Brain pericyte (primary cell): ENCODE data around the gene FAM20C.
"Not testable (repeated sequence)": the region's sequence is repeated elsewhere in the genome, so short reads cannot be mapped to it uniquely, and the experiment has no call there.

Experiments
- DNase-seq: peaks from one replicate; pipeline ENCODE4 v3.0.0-alpha.2; 2012; ENCODE audit warnings: low read depth, low spot score

FAM20C gene

GRCh38 chr7:173209-173918 is 19.0 kb upstream of the FAM20C start:
- DNase-seq = no peak

DNA sequence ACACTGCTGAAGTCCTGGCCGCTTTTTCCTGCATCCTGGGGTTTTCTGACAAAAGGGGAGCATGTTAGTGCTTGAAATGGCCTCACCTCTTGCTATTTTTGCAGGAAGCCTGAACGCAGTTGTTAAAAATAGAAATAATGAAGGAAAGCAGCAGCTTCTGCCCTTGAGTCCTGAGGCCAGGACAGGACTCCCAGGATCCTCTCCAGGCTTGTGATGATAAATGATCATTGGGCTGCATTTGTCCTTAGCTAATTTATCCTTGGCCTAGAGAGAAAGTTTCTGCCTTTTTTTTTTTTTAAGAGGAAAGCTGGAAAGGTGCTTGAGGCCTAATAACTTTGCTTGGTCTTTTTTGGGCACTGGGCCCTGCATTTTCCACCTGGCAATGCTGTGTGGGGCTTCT is 17.7 kb upstream of the FAM20C start:
- no peak for DNase-seq

GRCh38 chr7:175955-176354 is 16.4 kb upstream of the FAM20C start:
- no peak for DNase-seq

- DNase-seq = no peak
These were observed 16.0 kb upstream of the FAM20C start for GRCh38 chr7:176381-176780.

DNA sequence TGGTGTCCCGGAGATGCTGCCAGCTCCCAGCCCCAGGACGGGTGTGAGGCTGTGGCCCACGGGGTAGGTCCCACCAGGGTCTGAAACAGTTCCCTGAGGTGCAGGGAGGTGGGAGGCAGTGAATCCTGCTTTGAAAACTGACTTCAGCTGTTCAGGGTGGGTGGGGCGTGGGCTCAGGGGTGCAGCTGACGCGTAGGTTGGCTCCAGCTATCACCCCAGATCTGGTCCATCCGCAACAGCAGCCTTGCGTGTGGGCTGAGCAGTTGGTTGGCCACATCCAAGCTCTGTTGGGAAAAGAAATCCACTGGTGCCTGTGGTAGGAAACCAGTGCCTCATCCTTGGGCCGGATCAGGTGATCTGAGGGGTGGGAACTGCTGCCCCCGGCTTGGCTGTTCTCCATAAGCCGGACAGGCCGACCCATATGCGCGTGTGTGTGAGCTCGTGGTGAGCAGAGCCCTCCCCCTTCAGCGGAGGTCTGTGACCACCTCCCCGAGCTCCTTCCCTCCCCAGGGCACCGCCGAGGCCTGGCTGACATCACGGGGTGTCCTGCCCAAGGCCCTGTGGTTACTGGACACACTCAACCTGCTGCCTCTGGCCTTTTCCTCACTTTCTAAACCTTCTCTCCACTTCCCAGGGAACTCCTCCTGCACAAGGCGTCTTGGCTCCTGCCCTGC is 15.4 kb upstream of the FAM20C start:
- no peak for DNase-seq

DNA sequence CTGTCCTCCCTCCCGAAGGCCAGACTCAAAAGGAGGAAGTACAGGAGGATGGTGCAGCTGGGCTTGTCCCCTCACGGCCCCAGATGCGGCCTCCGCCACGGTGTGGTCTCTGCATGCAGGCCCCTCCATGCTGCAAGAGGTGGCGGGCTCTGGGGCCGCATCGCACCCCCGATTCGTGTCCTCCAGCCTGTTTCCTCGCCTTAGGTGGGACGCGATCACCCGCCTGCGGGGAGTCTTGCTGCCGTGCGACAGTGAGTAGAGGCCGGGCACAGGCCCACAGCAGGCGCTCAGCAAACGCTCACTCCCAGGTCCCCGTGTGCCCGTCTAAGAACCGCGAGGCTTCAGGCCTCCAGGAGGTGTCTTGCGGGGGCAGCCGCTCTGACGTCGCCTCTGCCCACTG is 13.9 kb upstream of the FAM20C start:
- DNase-seq = no peak

- no peak for DNase-seq
These were observed 13.1 kb upstream of the FAM20C start for GRCh38 chr7:179209-179681.

GRCh38 chr7:179948-180694 is 12.2 kb upstream of the FAM20C start:
- DNase-seq = no peak

- no peak for DNase-seq
These were observed 10.6 kb upstream of the FAM20C start for GRCh38 chr7:181738-182137.

GRCh38 chr7:182502-182901 is 9.9 kb upstream of the FAM20C start:
- not testable (repeated sequence) for DNase-seq

- DNase-seq = no peak
These were observed 8.7 kb upstream of the FAM20C start for GRCh38 chr7:183496-184292.

DNA sequence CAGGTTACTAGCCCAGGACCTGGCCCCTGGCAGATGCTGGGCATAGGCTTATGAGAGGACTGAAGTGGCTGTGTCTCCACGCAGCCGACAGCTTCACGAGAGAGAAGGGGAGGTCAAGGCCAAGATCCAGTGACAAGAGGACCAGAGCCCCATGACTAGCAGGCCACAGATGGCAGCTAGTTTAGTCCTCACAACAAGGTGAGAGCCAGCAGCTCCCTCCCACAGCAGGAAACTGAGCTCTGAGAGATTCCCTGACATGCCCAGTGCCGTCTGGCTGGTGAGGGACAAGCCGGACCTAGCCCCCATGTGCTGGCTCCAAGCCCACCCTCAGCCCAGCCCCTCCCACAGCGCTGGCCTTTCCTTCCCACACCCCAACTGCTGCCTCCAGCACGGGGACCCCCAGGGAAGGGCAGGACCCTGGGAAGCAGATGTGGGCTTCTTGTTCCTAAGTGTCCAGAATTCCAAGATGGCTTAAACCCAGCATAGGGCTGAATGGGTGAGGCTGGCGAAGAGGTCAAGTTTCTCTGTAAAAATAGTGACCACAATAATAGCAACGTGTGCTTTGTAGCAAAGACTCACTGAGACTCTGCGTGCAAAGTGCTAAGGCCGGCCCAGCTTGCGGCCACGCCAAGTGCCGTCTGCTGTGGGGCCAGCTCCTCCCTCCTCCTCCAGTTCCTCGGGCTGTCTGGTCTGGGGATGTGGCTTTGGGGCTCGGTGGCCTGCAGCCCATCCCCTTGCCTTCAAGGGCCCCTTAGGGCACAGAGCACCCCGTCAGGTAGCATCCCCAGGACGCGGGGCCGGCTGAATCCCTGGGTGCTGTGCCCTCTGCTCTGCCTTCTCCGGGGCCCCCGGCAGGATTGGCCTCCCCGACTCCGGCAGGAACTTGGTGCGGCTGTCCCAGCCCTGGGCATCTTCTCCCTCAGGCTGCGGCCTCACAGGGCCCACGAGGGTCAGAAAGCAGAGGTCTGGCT is 7.8 kb upstream of the FAM20C start:
- no peak for DNase-seq

GRCh38 chr7:186516-187113 is 5.8 kb upstream of the FAM20C start:
- DNase-seq = no peak

DNA sequence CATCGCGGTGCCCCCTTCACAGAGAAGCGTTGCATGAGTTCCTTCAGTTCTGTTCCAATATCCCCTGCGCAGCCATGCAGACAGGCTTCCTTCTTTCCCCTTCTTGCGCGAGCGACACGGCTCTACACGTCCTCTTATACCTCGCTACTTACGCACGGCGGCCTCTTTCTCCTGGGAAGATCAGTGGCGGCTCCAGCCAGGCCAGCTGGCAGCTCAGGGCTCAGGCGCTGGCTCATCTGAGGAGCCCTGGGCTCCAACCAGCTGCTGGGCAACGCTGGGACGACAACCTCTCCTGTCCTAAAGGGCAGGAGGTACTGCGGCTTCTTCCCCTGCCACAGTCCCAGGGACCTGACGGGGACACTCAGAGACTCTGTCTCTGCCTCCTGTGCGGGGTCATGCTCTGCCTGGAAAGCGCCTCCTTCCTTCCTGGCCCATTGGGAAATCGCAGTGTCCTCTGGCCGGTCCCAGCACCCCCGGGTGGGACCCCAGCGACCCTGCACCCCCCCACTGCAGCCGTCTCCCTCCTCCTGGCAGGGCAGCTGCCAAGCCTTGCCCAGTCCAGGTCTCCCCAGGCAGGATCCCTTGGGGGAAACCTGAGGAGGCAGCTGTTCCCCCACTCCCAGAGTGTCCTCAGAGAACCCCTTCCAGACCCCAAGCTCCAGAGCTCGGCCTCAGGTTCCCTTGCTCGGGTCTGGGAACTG is 5.0 kb upstream of the FAM20C start:
- no peak for DNase-seq

DNA sequence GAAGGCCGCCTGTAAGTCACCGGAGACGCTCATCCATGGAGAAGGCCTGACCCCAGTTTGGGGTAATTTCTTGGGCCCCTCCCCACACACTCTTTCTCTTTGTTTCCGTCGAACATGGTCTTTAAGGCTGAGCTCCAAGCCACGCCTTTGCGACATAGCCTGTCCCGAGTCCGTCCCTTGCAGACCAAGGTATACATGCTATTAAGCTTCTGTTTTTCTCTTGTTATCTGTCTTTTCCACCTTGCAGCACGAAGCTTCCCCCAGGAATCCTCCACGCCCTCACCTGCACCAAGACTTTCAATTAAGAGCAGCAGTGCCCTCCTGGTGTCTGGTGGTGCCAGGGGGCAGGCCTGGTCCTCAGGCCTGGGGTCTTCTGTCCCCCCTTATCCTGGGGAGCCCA is 4.2 kb upstream of the FAM20C start:
- DNase-seq = no peak

GRCh38 chr7:188727-189500 is 3.5 kb upstream of the FAM20C start:
- DNase-seq = no peak

DNA sequence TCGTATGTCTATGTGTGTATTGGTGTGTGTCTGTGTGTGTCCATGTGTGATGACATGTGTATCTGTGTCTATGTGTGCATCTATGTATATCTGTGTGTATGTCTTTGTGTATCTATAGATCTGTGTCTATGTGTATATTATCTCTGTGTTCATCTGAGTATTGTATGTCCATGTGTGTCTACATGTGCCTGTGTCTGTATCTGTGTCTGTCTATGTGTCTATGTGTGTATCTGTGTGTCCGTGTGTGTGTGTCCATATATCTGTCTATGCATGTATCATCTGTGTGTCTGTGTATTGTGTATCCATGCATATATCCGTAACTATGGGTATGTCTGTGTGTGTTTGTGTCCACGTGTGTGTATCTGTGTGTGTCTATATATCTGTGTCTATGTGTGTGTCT is 2.7 kb upstream of the FAM20C start:
- no peak for DNase-seq

DNA sequence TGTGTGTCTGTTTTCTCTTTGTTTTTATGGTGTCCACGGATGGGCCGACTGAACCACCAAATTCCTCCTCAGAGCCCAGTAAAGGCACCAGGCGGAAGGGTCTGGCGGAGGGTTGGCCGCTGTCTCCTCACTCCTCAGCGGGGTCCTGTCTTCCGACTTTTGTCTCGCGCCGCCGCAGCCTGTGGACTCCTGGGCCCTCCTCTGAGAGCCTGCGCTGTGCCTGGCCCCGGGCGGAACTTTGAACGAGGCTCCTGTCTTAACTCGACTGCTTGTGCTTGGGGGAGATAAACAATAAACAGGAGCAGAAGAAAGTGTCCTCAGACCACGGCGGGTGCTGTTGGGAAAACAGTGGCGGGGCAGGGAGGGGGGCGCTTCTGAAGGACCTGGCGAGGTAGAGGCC is 2.2 kb upstream of the FAM20C start:
- no peak for DNase-seq
